HepG2 (cell line): ENCODE data around the gene CNNM4. TPM values are rescaled to one million over a fixed set of nuclear protein-coding genes. Genes with fewer than 3 reads are reported as not detected.

Experiments
- ATAC-seq: fragments of 200-7000 bp; cut with Tn5 transposase; 3 replicates; pipeline ENCODE4 v1.9.1; 2020; ENCODE audit warnings: mild to moderate bottlenecking, moderate library complexity
- BruUV-seq: library from RNA; stranded (reverse); fragments of 400-500 nt; replicated peaks from 2 replicates; lab custom pipeline; 2021; lab: Mats Ljungman, UMichigan
- CTCF ChIA-PET: fragments of 300-600 bp; formaldehyde crosslinking; extraction: SDS; loops from one replicate; lab custom pipeline; 2021; ENCODE audit warnings: low total read pairs, inconsistent platforms, low intra/inter-chr PET ratio; lab: Yijun Ruan, JAX
- POLR2A ChIA-PET: fragments of 350-600 bp; sonication (Branson Sonifier 250); formaldehyde crosslinking; loops from one replicate; lab custom pipeline; 2020; ENCODE audit warnings: antibody characterized with exemption, inconsistent platforms; lab: Yijun Ruan, JAX
- DNase-seq: peaks from one replicate; pipeline ENCODE4 v3.0.0-alpha.2; 2015; ENCODE audit warnings: low spot score
- FAIRE-seq: peaks from 3 replicates; lab custom pipeline; 2011; peaks lifted over from hg19 to GRCh38; lab: Jason Lieb, UNC
- H2AFZ ChIP-seq: one replicate; pipeline ENCODE4 v1.6.1; 2011; ENCODE audit warnings: low read length, inconsistent platforms
- H3K27ac ChIP-seq: fragments of 300-600 bp; 3 replicates; pipeline ENCODE4 v1.8.0; 2011; ENCODE audit warnings: mixed run types, mild to moderate bottlenecking, mixed read lengths, low read length, inconsistent platforms; ENCODE audit not compliant: insufficient read depth; ENCODE audit errors: extremely low read length
- H3K27me3 ChIP-seq, 2 experiments: fragments of 200-600 bp in 1 of 2; 2 replicates in 1 of 2; 3 replicates in 1 of 2; pipeline versions ENCODE4 v1.6.0 to v1.8.0; 2011; ENCODE audit warnings: low read length in 2 of 2, mild to moderate bottlenecking in 2 of 2, moderate library complexity in 2 of 2, inconsistent platforms in 1 of 2; ENCODE audit not compliant: insufficient read depth in 2 of 2, control insufficient read depth in 1 of 2
- H3K36me3 ChIP-seq, 2 experiments: fragments of 200-600 bp in 1 of 2; replicated peaks in 1 of 2; 2 replicates in 1 of 2; 3 replicates in 1 of 2; pipeline versions ENCODE4 v1.5.1 to v1.8.0; 2011; ENCODE audit warnings: low read length in 2 of 2, inconsistent platforms in 1 of 2; ENCODE audit not compliant: insufficient read depth in 2 of 2, control insufficient read depth in 1 of 2
- H3K4me1 ChIP-seq: 2 replicates; pipeline ENCODE4 v1.5.1; 2012; ENCODE audit warnings: low read length, inconsistent platforms; ENCODE audit not compliant: insufficient read depth
- H3K4me2 ChIP-seq: 2 replicates; pipeline ENCODE4 v1.6.0; 2011; ENCODE audit warnings: low read depth, low read length, inconsistent platforms
- H3K4me3 ChIP-seq, 3 experiments: fragments of 200-600 bp in 1 of 3; sonication (generic), shearing (Covaris generic) in 1 of 3; replicated peaks in 1 of 3; 2 replicates each; pipeline ENCODE4 v1.5.1; 2011 to 2016; ENCODE audit warnings: low read length in 3 of 3, inconsistent platforms in 2 of 3, low read depth in 2 of 3, mild to moderate bottlenecking in 2 of 3, control low read depth in 1 of 3, mixed read lengths in 1 of 3; ENCODE audit not compliant: insufficient read depth in 1 of 3
- H3K79me2 ChIP-seq: one replicate; pipeline ENCODE4 v1.6.1; 2011; ENCODE audit warnings: low read length, inconsistent platforms; ENCODE audit not compliant: insufficient read depth
- H3K9ac ChIP-seq: 2 replicates; pipeline ENCODE4 v1.6.0; 2011; ENCODE audit warnings: mild to moderate bottlenecking, low read depth, low read length, inconsistent platforms; ENCODE audit not compliant: insufficient read depth
- H3K9me3 ChIP-seq: 2 replicates; pipeline ENCODE4 v1.5.1; 2012; ENCODE audit warnings: mild to moderate bottlenecking, low read length
- H4K20me1 ChIP-seq: 2 replicates; pipeline ENCODE4 v1.6.0; 2011; ENCODE audit warnings: inconsistent platforms, mild to moderate bottlenecking, low read length, moderate library complexity; ENCODE audit not compliant: insufficient read depth
- DMTF1 ChIP-seq: sonication (generic); formaldehyde crosslinking; IDR thresholded peaks from 2 replicates; pipeline ENCODE4 v1.4.0; 2020; ENCODE audit warnings: mild to moderate bottlenecking, missing genetic modification reagents
- HMGXB3 ChIP-seq: sonication (generic); formaldehyde crosslinking; IDR thresholded peaks from 2 replicates; pipeline ENCODE4 v1.4.0; 2020; ENCODE audit warnings: missing genetic modification reagents, borderline replicate concordance
- KLF9 ChIP-seq: IDR thresholded peaks from 2 replicates; pipeline ENCODE4 v1.6.1; 2016; ENCODE audit warnings: low read depth
- PATZ1 ChIP-seq: sonication (generic); formaldehyde crosslinking; IDR thresholded peaks from 2 replicates; pipeline ENCODE4 v1.4.0; 2020; ENCODE audit warnings: missing genetic modification reagents
- RERE ChIP-seq: IDR thresholded peaks from 2 replicates; pipeline ENCODE4 v1.6.1; 2016; ENCODE audit warnings: low read depth, missing genetic modification reagents, missing compliant biosample characterization
- STAT5B ChIP-seq: sonication (generic); formaldehyde crosslinking; IDR thresholded peaks from 2 replicates; pipeline ENCODE4 v1.4.0; 2020; ENCODE audit warnings: missing genetic modification reagents
- TARDBP ChIP-seq: sonication (generic); formaldehyde crosslinking; IDR thresholded peaks from 2 replicates; pipeline ENCODE4 v1.8.0; 2022; ENCODE audit warnings: mild to moderate bottlenecking, missing genetic modification reagents
- ZBTB7A ChIP-seq: sonication (generic); formaldehyde crosslinking; IDR thresholded peaks from 2 replicates; pipeline ENCODE4 v1.8.0; 2022; ENCODE audit warnings: mild to moderate bottlenecking, missing genetic modification reagents
- ZSCAN25 ChIP-seq: sonication (generic); formaldehyde crosslinking; IDR thresholded peaks from 2 replicates; pipeline ENCODE4 v1.8.0; 2022; ENCODE audit warnings: mild to moderate bottlenecking, missing genetic modification reagents
- WGBS: methylation state at CpG from one replicate; pipeline ENCODE4 v1.1.6; 2017; ENCODE audit warnings: low lambda C conversion rate; 5-methylcytosine and 5-hydroxymethylcytosine counted together
- in situ Hi-C: cut with HindIII; loops from 2 replicates; pipeline ENCODE4 v1.10.0; 2017; ENCODE audit warnings: low pct_unique_long_range_greater_than_20kb; ENCODE audit not compliant: extremely low pct_ligation_motif_present
- intact Hi-C: fragments of 100-400 bp; cut with micrococcal nuclease; formaldehyde crosslinking; loops from one replicate; pipeline ENCODE4 v1.10.0; 2022; ENCODE audit not compliant: unreplicated experiment
- polyA plus RNA-seq, 8 experiments: library from polyadenylated mRNA; depleted of rRNA in 3 of 8; stranded (reverse) in 7 of 8; unstranded in 1 of 8; fragments of >200 nt; fragmentation: Illumina TruSeq in 4 of 8; extraction: Trizol in 4 of 8; gene quantifications; 2 replicates each; pipeline versions ENCODE4 v1.2.1 to v1.2.3, GENCODE V29; 2011 to 2016; ENCODE audit warnings: low read depth in 4 of 8, missing spikeins in 1 of 8, mixed read lengths in 1 of 8; ENCODE audit not compliant: insufficient read depth in 1 of 8
- total RNA-seq, 5 experiments: library from RNA; depleted of rRNA; stranded (reverse); fragments of >200 nt; fragmentation: Illumina TruSeq; extraction: Trizol; gene quantifications; 2 replicates each; pipeline ENCODE4 v1.2.3, GENCODE V29; 2016; ENCODE audit warnings: low read depth in 1 of 5

The CNNM4 gene
- total and polyA plus RNA-seq, 2 of the 13 experiments (the other 11 are each of a cell fraction or from before 2014, with no cell fraction given): 5.9 to 8.4 TPM

- Histone ChIP-seq H3K4me2 (no peak overlapping the region), H3K9me3 (no peaks in the 10 kb centered on the region)
- CTCF ChIA-PET: no interaction called here
- no peak for TF ChIP-seq HMGXB3 (CRISPR knock-in tag)
- TF ChIP-seq RERE (CRISPR knock-in tag): no peak
- TF ChIP-seq DMTF1 (CRISPR knock-in tag): no peak
- TF ChIP-seq PATZ1: no peak
- TF ChIP-seq ZSCAN25 (CRISPR knock-in tag): no peak
- TF ChIP-seq ZBTB7A (CRISPR knock-in tag): no peak
- TF ChIP-seq STAT5B: no peak
- TF ChIP-seq TARDBP: no peak
- no peak for TF ChIP-seq KLF9 (CRISPR knock-in tag)
Measured at GRCh38 chr2:96768083-96768561, 7.4 kb downstream of the CNNM4 start.

More at GRCh38 chr2:96768083-96768561, 7.4 kb downstream of the CNNM4 start:
- 95% methylated on average over 8 of the region's 8 CpGs for WGBS
- POLR2A ChIA-PET: no interaction called here
- in situ Hi-C loops (no loop called here), intact Hi-C loops (loop anchor here (10.0 kb wide), 1 partner anchor 163 kb away; no protein-coding TSS in a partner anchor)
- no peak overlapping the region for H3K4me3 ChIP-seq
- ATAC-seq (no peak), DNase-seq (no peak), FAIRE-seq (no peak)
- peaks cover 62% of the 10 kb centered on the region for H3K4me1 ChIP-seq
- no peak overlapping the region for H3K9ac ChIP-seq
- no peak overlapping the region for H2AFZ ChIP-seq
- no peak overlapping the region for H3K27ac ChIP-seq
- H4K20me1 ChIP-seq: no peaks in the 10 kb centered on the region; the same call in 1 of the 2 replicates
- no peaks in the 10 kb centered on the region; a peak in 1 of 5 replicates for H3K36me3 ChIP-seq
- no TSS peak for BruUV-seq
- H3K27me3 ChIP-seq: no peaks in the 10 kb centered on the region
- H3K79me2 ChIP-seq: peaks cover 10% of the 10 kb centered on the region
